OCI-LY3 (cell line): ENCODE measurements around the gene APBB2.

Source experiments
- EZH2phosphoT487 ChIP-seq: fragments of 200-600 bp; shearing (Covaris generic); IDR thresholded peaks from 2 replicates; pipeline ENCODE4 v1.6.1; 2018; ENCODE audit warnings: antibody characterized with exemption, mixed run types, low read depth
- TF ChIP-seq, protein P1 (sequence below): fragments of 200-600, 300-600 bp; sonication (generic); IDR thresholded peaks from 2 replicates; pipeline ENCODE4 v1.5.1; 2014; ENCODE audit warnings: antibody characterized with exemption, low read length, low read depth

DNA sequence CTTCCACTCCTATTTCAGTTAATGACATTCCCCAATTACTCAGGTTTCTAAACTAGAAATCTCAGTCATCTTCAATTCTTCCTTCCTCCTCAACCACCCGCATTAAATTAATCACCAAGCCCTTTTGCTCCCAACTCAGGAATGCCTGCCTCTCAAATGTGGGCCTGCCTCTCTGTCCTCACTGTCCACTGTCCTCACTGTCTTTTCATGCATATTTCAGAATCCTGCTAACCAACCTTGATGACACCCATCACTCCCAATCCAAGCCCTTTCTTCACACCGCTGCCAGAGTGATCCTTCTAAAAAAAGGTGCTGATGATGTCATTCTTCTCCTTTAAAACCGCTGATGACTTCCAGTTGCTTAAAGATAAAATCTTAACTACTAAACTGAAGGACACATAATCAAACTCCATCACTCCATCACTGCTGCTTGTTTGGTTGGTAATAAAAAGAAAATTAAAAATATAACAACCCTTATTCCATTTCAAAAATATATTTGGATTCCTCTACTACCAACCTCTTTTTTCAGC lies 5.1 kb upstream of the APBB2 start:
- TF ChIP-seq EZH2phosphoT487: no peak
- TF ChIP-seq, protein P1, sequence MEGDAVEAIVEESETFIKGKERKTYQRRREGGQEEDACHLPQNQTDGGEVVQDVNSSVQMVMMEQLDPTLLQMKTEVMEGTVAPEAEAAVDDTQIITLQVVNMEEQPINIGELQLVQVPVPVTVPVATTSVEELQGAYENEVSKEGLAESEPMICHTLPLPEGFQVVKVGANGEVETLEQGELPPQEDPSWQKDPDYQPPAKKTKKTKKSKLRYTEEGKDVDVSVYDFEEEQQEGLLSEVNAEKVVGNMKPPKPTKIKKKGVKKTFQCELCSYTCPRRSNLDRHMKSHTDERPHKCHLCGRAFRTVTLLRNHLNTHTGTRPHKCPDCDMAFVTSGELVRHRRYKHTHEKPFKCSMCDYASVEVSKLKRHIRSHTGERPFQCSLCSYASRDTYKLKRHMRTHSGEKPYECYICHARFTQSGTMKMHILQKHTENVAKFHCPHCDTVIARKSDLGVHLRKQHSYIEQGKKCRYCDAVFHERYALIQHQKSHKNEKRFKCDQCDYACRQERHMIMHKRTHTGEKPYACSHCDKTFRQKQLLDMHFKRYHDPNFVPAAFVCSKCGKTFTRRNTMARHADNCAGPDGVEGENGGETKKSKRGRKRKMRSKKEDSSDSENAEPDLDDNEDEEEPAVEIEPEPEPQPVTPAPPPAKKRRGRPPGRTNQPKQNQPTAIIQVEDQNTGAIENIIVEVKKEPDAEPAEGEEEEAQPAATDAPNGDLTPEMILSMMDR: no peak
